Activated CD8-positive, alpha-beta memory T cell treated with anti-CD3 and anti-CD28 coated beads for 24 hours (primary cell): ENCODE data around the gene ST6GALNAC1.
"Not testable (repeated sequence)": the region's sequence is repeated elsewhere in the genome, so short reads cannot be mapped to it uniquely, and the experiment has no call there.

Source experiments
- DNase-seq: peaks from one replicate; pipeline ENCODE4 v3.0.0-alpha.2; 2020

ST6GALNAC1 gene

DNA sequence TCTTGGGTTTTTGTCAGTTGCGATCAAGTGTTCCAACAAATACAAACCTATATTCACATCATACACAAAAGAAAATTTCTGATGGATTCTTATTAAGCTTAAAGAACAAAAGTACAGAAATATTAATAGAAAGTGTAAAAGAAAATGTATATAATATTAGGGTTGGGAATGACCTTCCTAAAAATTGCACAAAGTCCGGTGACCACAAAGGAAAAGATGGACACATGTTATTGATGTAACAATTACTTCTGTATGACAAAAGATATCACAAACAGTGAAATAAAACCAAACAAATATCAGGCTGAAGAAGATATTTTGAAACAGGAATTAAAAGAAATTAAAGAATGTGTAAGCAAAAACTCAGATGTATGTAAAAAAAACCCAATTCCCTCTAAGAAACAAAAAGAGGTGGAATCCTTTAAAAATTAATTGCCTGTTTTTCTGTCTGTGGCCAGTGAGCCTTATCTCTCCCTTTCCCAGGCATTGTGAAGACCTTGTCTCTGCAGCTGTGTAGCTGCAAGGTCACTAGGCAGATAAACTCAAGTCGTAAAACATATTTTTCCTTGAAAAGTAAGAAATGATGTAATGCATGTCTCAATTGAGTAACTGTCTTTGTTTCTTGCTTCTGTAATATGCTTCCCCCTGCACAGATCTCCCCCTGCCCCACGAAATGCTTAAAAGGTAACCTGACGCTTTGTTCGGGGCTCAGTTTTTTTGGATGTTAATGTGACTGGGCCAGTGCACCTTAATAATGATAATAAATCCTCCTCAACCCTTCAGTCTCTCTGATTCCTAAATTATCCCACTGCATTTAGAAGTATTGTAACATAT, 2.8 kb downstream of the ST6GALNAC1 start:
- no peak for DNase-seq

- DNase-seq = no peak
Measured at GRCh38 chr17:76638263-76638662, 5.3 kb downstream of the ST6GALNAC1 start.

DNA sequence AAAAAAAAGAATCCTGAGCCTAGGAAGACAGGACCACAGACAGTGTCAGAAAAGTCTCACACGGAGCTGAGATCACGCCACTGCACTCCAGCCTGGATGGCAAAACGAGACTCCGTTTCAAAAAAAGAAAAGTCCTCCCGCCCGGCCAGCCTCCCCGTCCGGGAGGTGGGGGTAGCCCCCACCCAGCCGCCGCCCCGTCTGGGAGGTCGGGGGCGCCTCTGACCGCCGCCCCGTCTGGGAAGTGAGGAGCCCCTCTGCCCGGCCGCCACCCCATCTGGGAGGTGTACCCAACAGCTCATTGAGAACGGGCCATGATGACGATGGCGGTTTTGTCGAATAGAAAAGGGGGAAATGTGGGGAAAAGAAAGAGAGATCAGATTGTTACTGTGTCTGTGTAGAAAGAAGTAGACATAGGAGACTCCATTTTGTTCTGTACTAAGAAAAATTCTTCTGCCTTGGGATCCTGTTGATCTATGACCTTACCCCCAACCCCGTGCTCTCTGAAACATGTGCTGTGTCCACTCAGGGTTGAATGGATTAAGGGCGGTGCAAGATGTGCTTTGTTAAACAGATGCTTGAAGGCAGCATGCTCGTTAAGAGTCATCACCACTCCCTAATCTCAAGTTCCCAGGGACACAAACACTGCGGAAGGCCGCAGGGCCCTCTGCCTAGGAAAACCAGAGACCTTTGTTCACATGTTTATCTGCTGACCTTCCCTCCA, 6.9 kb downstream of the ST6GALNAC1 start:
- not testable (repeated sequence) for DNase-seq

DNA sequence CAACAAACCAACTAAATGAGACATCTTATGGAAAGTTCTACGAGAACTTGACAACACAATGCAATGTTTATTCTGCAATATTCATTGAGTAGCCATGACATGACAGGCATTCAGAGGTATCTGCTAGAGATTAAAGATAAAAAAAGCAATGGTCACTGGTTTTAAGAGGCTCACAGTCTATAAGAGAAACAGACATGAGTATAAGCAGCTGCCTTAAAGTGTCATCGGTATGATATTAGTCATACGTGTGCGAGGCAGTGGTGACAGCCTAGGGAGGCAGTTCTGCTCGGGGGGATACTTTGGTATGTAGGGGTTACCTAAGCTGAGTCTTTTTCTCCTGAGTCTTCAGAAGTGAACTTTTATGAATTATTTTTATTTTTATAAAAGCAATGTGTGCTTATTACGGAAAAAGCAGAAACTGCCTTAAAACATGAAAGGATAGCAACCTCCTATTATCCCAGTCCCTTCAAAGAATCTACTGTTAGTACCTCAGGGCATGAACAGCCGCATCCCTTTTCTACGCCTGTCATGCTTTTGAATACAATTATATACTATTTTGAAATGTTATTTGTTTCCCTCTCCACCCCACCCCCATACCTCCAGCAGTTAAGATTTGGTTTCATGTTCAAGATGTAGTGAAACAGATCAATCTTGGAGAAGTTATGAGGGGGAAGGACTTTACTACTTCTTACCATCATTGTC, 7.7 kb downstream of the ST6GALNAC1 start:
- DNase-seq = no peak

DNA sequence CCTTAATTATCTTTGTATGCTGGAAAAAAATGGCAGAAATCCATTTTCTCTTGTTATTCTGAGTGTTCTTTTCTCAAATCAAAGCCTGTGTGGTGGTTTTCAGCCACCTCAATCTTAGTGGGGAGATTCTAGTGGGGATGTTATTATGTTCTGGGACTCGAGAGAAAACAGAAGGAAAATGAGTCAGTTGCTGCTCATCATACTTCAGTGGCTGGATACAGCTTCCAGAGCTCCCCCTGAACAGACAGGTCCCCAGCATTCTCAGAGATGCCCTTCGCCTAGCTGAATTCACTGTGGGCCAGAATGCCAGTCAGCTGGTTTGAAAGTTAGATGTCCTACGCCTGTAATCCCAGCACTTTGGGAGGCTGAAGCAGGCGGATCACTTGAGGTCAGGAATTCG, 8.5 kb downstream of the ST6GALNAC1 start:
- no peak for DNase-seq

DNA sequence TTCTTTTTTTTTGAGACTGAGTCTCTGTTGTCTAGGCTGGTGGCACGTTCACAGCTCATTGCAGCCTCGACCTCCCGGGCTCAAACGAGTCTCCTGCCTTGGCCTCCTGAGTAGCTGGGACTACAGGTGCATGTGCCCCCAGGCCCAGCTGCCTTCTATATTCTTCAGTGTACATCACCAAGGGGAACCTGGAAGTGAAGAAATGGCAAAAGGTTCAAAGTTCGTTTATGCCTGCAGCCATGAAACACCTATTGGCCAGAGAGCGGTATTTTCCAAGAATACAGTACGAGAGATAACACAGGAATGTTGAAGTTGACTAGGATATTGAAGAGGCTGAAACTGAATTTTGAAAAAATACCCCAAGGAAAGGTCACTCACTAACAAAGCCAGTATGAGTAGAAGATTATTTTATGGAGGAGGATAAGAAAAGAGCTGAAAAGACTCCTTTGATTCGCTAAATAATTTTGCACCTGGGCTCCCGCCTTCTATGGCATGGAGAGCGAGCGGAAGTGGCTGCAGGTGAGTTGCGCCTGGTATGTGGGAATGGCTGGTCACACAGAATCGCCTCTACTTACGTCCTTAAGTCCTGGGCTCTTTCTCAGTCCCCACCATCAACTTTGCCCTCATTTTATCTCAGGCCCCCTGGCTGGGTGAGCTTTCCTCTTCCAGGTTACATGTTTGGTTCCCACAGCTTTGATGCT, 9.8 kb downstream of the ST6GALNAC1 start:
- no peak for DNase-seq

DNA sequence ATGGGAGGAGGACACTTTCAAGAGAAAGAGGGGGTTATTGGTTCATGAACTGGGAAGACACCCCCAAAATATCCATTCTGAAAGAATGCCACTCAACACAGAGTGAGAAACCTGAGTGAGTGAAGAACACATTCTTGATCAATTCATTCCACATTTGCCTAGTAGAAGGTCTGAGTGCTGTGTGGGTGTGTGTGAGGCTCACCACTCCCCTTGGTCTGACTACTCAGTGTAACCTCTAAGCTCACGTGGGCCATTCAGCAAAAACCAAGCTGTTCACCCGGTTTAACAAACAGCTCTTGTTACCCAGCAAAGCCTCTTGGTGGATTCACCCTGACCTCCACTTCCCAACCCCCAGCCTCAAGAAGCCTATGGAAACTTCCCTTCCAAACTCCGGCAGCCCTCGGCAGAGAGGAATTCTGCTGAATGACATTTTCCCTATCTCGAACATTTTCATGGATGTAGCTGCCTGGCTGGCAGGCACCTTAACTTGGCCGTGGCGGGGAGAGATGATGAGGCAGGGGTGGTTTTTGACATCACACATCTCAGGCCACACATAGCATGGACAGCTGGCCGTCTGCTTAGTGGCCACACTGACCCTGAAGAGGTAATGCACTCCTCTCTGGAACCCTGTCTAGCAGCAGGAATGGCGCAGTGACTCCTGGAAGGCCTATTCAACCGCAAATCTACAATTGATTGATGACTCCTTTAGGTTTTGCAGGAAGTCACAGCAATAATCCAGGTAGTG, 11.6 kb downstream of the ST6GALNAC1 start:
- no peak for DNase-seq

- DNase-seq = no peak
Measured at GRCh38 chr17:76630151-76630550, 13.4 kb downstream of the ST6GALNAC1 start.

DNA sequence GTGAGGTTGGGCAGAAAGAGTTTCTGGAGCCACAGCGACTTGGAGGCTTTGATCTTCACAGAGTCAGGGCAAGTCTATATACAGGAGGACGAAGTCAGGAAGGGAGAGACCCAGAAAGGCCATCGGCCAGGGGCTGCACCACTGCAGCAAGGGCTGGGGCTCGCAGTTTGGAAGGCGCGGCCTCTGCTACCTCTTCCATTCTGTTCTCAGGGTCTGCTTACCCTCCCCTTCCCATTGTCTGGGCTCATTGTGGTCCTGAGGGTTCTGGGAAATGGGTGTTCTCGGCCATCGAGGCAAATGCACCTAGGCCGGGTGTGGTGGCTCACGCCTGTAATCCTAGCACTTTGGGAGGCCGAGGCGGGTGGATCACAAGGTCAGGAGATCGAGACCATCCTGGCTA, 16.0 kb downstream of the ST6GALNAC1 start:
- no peak for DNase-seq

GRCh38 chr17:76626442-76626841, 17.1 kb downstream of the ST6GALNAC1 start:
- DNase-seq = no peak

DNA sequence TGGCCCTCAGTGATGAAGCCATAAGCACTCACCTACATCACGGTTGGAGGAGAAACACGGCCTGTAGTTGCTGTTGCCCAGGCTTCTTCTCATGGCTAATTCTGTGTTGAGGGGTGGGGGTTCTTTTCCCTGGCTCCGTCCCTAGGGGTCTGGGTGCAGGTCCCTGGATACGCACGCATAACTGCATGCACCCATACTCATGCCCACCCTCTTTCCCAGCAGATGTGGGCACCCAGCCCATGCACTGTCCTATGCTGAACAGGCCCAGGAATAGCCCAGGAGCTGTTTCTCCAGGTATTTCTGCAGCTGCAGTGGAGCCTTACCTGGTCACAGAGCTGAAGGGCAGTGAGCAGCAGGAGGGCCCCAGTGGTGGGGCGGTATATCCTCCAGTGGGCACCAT, 18.1 kb downstream of the ST6GALNAC1 start:
- DNase-seq = no peak

DNA sequence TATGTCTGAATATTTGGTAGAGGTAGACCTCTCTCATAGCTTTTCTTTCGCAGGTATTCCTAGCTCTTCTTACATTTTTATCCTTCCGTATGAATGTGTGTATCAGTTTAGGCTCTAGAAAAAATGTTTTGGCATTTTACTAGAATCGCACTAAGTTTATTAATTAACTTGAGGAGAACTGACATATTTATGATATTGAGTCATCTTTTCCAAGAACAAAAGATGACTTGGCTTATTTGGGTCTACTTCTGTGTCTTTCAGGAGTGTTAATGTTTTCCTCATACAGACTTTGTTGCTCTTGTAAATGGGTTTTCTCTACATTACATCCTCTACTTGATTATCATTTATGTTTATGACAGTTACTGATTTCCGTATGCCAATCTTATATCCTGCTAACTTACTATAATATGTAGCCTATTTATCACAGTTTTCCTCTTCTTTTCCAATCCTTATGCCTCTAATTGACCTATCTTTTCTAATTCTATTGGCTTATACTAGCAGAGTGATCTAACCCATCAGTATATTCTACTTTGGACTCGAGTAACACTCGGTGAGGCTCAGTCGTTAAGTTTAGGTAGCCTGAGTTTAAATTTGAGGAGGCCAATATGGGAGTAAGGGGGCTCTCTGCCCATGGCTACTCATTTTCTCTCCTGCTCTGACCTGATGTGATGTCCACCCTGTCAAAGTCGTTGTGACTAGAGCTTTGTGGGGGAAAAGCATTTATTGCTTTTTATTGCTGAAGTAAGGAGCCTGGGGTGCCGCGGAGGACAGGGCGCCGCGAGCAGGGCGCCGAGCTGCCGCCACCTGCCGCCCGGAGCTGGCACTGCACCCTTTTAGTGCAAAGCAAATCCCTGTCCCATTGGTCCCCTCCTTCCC, 20.0 kb downstream of the ST6GALNAC1 start:
- DNase-seq = peak; percentile 90

DNA sequence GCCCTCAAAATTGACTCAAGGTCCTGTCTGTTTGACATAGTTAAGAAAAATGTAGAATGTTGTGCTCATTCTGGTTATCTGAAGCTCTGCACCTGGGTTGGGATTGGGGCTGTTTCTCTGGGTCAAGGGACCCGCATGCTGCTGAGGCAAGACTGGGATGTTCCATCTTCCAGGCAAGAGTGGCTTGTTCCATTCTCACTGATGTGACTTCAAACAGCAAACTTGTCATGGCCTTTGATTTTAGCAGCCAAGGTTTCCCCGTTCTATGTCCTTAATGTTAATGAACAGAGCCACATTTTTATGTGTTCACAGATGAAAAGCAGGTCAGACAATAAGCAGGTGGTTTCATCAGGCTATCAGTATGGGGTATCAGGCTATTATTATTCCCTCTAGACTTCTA, 25.7 kb downstream of the ST6GALNAC1 start:
- DNase-seq = no peak

DNA sequence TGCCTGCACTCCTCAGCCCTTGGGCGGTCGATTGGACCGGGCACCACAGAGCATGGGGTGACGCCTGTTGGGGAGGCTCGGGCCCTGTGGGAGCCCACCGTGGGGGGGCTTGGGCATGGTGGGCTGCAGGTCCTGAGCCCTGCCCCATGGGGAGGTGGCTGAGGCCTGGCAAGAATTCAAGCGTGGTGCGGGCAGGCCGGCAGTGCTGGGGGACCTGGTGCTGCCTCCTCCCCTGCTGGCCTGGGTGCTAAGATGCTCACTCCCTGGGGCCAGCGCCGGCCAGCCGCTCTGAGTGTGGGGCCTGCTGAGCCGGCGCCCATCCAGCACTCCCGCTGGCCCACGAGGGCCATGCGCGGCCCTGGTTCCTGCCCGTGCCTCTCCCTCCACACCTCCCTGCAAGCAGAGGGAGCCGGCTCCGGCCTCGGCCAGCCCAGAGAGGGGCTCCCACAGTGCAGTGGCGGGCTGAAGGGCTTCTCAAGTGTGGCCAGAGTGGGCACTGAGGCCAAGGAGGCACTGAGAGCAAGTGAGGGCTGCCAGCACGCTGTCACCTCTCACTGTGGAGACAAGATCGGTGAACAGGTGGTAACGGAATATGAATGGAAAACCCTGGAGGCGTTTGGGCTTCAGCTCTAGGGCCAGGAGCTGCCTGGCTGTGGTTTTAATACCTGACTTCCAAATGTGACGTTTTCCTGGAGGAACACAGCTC, 28.5 kb downstream of the ST6GALNAC1 start:
- no peak for DNase-seq

GRCh38 chr17:76614064-76614759, 29.3 kb downstream of the ST6GALNAC1 start:
- DNase-seq = not testable (repeated sequence)

DNA sequence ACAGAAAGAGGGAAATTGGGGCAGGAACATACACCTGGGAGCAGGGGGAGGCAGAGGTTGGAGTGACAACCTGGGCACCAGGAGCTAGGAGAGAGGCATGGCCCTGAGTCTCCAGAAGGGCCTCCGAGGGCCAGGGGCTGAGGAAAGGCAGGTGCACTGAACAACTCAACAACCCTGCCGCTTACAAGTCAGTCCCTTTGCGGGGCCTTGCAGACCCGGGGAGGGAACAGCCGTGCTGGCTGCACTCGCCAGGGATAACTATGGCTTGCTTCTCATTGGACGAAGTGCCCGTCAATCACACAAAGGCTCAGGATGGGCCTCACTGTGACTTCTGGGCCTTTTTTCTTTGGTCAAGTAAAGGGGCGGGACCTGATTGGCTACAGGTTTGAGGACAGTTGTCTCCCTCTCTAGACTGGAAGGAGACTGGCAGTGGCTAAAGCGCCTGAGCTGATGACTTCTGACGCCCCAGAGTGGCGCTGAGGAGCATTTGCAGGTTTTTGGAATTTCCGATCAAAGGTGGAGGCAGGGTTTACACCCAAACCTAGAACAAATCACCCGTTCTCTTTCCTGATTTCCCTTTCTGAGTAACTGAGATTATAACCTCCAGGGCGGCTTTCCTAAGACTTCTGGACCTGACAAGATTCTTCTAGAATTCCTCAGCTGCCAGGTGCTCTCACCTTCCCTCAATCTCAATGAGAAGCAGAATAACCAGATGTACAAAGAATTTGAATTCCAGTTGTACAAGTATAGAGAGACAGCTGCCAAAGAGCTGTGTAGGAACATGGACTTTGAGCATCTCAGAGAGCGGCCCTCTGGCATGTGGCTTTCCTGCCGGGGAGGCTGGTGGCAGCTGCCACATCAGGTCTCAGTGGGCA, 30.3 kb downstream of the ST6GALNAC1 start:
- DNase-seq = no peak

- DNase-seq = no peak
Measured at GRCh38 chr17:76612465-76612864, 31.1 kb downstream of the ST6GALNAC1 start.

DNA sequence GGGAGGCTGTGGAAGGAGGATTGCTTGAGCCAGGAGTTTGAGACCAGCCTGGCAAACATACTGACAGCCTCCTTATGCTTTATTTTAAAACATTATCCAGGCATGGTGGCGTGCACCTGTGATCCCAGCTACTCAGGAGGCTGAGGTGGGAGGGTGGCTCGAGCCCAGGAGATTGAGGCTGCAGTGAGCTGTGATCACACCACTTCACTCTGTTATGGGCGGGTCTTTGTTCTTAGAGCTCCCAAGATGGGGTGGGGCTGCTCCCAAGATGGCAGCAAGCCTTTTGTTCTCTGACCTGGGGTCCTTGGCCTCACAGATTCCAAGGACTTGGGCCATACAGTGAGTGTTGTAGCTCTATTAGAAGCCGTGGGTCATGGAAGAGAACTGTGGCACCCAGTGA, 31.8 kb downstream of the ST6GALNAC1 start:
- DNase-seq = no peak
